IPS DF 4.7 (cell line): ENCODE data around the gene CLINT1.

ENCODE experiments used
- DNase-seq: peaks from one replicate; pipeline ENCODE4 v3.0.0-alpha.2; 2013; ENCODE audit warnings: low spot score; ENCODE audit errors: extremely low read depth

The CLINT1 gene

GRCh38 chr5:157820593-157821252 is 38.2 kb downstream of the CLINT1 start:
- DNase-seq: no peak

GRCh38 chr5:157819502-157820115 is 39.3 kb downstream of the CLINT1 start:
- DNase-seq: no peak

DNA sequence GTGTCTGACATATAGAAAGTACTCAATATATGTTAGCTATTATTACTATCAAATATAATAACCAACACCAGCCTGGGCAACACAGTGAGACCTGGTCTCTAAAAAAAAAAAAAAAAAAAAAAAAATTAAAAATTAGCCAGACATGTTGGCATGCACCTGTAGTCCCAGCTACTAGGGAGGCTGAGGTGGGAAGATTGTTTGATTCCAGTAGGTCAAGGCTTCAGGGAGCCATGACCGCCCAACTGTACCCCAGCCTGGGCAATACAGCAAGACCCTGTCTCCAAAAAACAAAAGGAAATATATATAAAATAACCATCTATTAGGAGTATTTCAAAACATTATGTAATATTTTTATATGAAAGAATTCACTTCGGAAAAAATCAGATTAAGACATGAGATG is 40.6 kb downstream of the CLINT1 start:
- no peak for DNase-seq

- no peak for DNase-seq
These were observed 41.0 kb downstream of the CLINT1 start for GRCh38 chr5:157817928-157818327.

GRCh38 chr5:157817387-157817702 is 41.6 kb downstream of the CLINT1 start:
- no peak for DNase-seq

- no peak for DNase-seq
These were observed 42.1 kb downstream of the CLINT1 start for GRCh38 chr5:157816682-157817386.

GRCh38 chr5:157812086-157812485 is 46.9 kb downstream of the CLINT1 start:
- DNase-seq: no peak

GRCh38 chr5:157808043-157808442 is 50.9 kb downstream of the CLINT1 start:
- DNase-seq: no peak

DNA sequence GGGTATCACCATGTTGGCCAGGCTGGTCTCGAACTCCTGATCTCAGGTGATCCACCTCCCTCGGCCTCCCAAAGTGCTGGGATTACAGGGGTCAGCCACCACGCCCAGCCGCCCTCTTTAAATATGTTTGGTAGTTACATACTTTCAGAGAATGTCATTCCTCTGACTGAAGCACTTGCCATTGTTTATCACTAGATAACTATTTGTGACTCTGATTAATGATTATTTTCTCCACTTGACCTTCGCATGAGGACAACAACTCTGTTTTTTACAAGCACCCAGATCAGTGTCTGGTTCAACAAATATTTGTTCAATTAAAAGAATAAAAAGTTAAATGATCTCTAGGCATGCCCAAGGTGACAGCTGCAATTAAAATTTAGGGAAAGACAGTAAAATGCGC is 56.2 kb downstream of the CLINT1 start:
- DNase-seq: no peak

DNA sequence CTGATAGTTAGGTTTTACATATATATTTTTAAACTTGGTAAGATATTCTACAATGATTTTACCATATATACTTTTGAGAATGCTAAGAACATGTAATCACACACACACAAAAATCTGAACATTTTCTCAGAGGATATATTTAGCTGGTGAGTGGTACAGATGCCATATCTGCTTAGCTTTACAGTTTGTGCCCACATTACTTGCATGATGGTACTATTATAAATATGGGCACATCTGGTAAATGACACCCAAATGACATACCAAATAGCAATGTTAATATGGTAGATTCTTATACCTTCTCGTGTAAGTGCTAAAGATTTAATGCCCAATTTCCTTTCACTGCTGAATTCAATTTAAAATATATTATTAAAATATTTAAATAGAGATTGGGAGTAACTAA is 58.8 kb downstream of the CLINT1 start:
- DNase-seq: no peak

- no peak for DNase-seq
These were observed 59.4 kb downstream of the CLINT1 start for GRCh38 chr5:157799578-157799977.

DNA sequence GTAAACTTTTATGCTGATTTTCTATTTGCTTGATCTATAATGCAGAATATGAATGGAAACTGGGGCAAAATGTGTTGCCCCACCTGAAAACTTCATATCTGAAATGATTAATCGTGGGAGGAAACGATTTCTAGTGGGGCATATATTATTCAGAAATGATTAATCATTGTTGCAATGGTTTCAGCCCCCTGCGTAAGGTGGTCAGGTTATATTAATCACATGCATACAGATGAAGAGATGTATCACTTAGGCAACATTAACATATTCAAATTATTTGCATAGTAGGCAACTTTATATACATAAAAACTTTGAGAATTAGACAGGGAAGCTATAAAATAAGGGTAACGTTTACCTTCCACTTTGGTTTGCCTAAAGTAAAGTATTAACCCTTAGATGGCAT is 65.6 kb downstream of the CLINT1 start:
- no peak for DNase-seq

DNA sequence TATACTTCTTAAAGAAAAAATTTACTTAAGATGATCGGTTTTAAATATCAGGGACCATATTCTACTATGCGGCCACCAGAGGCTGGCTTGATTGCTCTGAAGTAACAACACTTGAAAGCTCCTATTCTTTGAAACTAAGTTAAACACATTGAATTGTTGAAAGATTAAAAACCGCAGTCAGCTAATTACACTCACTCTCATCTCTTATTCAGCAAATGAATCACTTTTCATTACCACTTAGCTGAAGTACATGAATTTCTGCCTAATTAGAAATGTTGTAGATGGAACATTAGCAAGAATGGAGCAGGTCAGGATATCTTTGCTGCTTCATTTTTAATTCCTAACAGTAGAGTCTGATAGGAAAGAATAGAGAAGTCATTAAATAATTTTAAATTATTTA is 73.1 kb downstream of the CLINT1 start:
- no peak for DNase-seq

DNA sequence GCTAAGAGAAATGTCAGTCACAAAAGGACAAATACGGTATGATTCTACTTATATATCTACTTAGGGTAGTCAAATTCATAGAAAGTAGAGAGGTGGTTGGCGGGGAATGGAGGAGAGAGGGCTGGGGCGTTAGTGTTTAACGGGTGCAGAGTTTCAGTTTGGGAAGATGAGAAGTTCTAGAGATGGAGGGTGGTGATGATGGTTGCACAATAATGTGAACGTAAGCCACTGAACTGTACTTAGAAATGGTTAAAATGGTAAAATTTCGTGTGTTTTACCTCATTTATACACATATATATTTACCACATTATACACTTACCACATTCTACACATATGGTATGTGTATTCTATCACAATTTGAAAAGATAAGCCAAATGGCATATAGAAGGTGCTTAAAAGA is 79.7 kb downstream of the CLINT1 start:
- DNase-seq: no peak

- no peak for DNase-seq
These were observed 80.7 kb downstream of the CLINT1 start for GRCh38 chr5:157778121-157778805.

DNA sequence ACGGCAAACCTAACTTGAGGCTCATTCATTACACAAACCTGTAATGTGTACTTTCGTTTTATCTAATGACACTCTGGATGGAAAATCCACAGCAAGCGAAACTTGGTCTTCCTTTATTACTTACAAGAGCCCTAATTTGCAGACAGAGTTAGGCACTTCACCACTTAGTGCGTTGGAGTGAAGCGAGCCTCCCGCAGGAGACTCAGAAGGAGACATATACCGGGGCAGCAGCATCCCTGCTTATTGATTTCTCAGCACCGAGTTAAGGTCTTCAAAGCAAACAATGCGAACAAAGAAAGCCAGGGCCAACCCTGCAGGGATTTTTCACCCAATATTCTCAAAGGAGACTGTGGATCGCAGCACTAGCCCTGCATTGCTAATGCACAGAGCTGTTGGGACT is 86.8 kb downstream of the CLINT1 start:
- DNase-seq: no peak

DNA sequence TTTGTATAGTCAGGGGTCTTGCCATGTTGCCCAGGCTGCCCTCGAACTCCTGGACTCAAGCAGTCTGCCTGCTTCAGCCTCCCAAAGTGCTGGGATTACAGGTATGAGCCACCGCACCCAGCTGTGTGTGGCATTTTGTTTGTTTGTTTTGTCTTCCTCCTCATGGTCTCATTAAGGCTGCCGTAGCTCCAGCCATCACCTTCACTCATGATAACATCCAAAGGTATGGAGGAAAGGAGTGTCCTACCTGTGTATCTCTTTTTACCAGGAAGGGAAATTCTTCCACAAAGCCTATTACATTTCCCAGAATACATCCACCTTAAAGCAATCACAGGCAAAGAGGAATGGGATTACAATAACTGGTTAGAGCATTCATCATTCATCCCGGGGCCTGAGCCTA is 88.3 kb downstream of the CLINT1 start:
- DNase-seq: no peak

- DNase-seq: no peak
These were observed 91.3 kb downstream of the CLINT1 start for GRCh38 chr5:157767689-157768088.

- no peak for DNase-seq
These were observed 92.0 kb downstream of the CLINT1 start for GRCh38 chr5:157766902-157767301.

GRCh38 chr5:157766442-157766841 is 92.5 kb downstream of the CLINT1 start:
- DNase-seq: no peak

DNA sequence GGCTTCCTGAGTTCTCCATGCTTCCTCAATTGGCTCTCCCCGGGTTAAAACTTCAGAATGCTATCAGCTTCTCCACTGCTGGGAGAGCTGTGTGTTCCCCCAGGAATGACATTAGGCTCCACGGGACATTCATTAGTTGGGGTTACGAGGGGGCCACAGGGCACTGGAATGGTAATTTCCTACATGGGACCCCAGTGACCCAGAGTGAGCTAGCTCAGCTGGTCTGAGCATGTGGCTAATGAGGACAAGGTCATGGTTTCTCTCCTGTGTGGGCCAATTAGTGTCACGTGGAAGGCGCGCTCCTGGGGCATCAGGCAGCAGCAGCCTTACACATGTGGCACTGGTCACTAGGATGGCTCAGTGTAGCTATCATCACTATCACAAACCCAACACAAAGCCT is 94.4 kb downstream of the CLINT1 start:
- no peak for DNase-seq
